Fibroblast of skin of left biceps (primary cell): Measurements from ENCODE around the gene WRAP53.

ENCODE experiments used
- DNase-seq, 2 experiments: peaks; one replicate each; pipeline ENCODE4 v3.0.0-alpha.2; 2013; ENCODE audit warnings: low read depth in 2 of 2

WRAP53 gene

GRCh38 chr17:7684851-7685532 lies 3.3 kb upstream of the WRAP53 start:
- DNase-seq: no peak

DNA sequence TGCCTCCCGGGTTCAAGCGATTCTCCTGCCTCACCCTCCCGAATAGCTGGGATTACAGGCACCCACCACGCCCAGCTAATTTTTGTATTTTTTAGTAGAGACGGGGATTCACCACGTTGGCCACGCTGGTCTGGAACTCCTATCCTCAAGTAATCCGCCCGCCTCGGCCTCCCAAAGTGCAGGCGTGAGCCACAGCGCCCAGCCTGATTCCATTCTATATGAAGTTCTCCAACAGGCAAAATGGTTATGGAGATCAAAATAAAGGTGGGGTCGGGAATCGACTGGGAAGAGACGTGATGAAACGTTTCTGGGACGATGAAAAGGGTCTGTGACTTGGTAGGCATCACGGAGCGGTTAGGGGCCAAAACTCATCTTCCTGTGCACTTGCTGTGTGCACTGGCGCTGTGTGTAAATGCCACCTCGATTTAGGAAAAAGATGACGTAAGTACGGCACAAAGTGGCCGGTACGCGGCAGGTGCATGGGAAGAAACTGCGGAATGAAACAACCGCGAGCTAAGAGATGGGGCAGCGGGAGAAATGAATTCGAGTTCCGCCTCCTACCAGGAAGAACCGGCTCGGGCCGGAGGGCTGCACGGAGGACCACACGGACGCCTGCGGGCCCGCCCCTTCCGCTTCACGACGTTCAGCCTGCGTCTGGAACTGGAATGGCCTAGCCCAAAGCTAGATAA lies 2.6 kb upstream of the WRAP53 start:
- DNase-seq: peak; percentile 83 to 84

GRCh38 chr17:7686222-7687071 lies 1.8 kb upstream of the WRAP53 start:
- peak; percentile 55 to 73 for DNase-seq

- peak; percentile 80 to 83 for DNase-seq
These were observed 987 bp upstream of the WRAP53 start, which contains the start of gene TP53 for GRCh38 chr17:7687072-7687907. Gene TP53 (minus strand): TSS chr17:7687490. CDS start chr17:7676594, 10,896 bp downstream.

DNA sequence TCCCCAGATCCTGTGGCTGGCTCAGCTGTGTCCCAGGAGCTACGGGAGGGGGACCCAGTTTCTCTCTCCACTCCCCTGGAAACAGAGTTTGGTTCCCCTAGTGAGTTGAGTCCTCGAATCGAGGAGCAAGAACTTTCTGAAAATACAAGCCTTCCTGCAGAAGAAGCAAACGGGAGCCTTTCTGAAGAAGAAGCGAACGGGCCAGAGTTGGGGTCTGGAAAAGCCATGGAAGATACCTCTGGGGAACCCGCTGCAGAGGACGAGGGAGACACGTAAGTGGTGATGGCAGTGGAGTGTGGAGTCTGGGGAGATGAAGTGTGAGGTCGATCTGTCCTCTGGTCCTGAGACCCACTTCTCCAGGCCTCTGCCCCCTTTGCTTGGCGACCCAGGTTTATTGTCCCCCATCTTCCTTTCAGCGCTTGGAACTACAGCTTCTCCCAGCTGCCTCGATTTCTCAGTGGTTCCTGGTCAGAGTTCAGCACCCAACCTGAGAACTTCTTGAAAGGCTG lies 585 bp downstream of the WRAP53 start:
- DNase-seq: no peak

GRCh38 chr17:7695586-7695985 lies 7.3 kb downstream of the WRAP53 start:
- DNase-seq: no peak

- no peak for DNase-seq
These were observed 9.7 kb downstream of the WRAP53 start for GRCh38 chr17:7697828-7698588.

- DNase-seq: no peak
These were observed 12.2 kb downstream of the WRAP53 start for GRCh38 chr17:7700510-7700909.

- no peak for DNase-seq
These were observed 13.4 kb downstream of the WRAP53 start for GRCh38 chr17:7701681-7702080.

- no peak for DNase-seq
These were observed 14.5 kb downstream of the WRAP53 start for GRCh38 chr17:7702776-7703175.

DNA sequence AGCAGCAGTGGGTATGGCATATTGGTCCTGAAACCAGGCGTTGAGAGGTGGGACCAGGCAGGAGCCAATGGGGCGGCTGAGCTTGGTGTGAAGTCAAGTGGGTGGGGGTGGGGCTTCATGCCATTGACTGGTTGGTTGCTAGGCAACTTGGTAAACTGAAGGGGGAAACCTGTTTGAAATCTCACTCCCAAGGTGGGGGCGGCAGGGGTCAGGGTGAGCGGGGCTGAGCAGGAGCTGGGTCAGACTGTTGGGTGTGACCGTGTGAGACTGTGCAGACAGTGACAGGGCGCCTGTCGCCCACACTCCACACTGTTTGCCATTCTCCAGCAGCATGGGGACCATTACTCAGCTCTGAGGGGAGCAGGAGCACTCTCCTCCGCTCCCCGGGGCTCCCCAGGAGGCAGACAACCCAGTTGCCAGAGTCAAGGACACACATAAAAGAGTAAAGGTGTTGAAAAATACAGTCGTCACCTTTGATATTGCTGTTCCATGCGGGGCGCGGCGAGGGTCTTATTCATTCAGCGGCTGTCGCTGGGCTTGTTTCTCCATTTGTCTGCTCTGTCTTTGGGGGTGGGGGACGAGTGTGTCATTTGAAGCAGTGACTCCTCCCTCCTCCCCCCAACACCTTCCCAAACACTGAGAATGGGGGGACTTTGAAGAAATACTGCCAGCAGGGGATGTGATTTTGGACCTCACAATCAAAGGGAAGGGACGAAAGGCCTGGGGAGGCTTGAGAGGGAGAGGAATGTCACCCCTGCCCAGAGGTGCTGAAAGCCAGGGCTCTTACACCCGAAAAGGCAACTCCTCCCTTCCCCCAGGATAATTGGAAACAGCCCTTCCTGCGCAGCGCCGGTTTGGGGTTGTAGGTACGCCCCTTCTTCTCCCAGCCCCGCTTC lies 15.6 kb downstream of the WRAP53 start:
- DNase-seq: no peak

DNA sequence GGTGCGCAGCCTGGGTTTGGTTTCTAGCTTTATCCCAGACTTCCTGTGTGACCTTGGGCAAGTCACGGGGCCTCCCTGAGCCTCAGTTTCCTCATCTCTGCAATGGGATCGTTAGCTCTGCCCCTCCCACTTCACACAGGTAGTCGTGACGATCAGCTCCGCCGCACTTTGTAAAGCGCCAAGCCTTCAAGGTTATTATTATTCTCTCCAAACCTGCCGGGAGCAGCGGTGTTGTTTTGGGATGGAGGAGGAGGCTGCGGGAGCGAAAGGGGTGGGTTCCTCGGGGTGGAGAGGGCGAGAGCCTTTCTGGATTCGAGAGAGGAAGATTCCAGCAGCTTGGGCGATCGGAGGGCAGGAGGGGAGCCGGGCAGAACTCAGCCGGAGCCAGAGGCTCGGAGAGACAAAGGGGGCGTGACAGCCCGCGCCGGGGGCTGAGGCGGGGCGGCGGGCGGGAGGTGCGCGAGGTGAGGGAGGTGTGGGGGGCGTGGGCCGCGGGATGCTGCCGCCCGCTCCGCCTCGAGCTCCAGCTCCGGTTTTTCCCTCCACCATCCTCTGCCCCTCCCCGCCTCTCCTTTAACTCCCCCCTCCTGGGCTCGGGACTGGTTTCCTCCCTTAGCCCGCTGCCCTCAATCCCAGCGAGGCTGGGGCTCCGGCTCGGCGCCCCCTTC lies 16.5 kb downstream of the WRAP53 start, which contains the start of gene EFNB3:
Gene EFNB3 (plus strand): TSS at position 602 of the 668 bp plus-strand sequence. CDS start 397 bp downstream, outside the sequence.
- DNase-seq: no peak

DNA sequence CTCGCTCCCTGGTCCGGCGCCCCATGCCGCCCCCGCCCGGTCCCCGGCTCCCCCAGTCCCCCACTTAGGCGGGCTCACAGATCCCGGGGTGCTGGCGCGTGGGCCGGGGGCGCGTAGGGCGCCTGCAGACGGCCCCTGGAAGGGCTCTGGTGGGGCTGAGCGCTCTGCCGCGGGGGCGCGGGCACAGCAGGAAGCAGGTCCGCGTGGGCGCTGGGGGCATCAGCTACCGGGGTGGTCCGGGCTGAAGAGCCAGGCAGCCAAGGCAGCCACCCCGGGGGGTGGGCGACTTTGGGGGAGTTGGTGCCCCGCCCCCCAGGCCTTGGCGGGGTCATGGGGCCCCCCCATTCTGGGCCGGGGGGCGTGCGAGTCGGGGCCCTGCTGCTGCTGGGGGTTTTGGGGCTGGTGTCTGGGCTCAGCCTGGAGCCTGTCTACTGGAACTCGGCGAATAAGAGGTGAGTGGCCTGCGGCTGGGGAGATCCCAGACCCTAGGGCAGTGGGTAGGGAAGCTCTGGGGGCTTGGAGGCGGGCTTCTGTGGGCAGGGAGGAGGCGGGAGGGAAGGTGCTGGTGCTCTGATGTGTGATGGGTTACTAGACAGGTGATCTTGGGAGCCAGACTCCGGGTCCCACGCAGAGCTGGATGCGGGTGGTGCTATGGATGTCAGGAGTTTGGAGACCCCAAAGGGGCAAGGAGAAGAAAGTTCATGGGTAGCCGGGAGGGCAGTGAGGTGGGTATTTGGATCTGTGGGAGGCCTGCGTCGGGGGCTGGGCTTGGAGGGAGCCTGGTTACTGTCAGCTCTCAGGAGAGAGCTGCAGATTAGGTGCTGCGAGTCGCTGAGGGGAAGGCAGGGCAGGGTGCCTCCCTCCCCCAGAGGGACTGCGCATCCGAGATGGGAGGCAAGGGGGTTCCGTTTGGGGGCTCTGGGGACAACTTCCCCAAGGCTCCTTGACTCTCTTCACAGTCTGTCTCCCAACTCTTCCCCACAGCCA lies 17.3 kb downstream of the WRAP53 start:
- DNase-seq: no peak

GRCh38 chr17:7706631-7707354 lies 18.5 kb downstream of the WRAP53 start:
- no peak for DNase-seq

DNA sequence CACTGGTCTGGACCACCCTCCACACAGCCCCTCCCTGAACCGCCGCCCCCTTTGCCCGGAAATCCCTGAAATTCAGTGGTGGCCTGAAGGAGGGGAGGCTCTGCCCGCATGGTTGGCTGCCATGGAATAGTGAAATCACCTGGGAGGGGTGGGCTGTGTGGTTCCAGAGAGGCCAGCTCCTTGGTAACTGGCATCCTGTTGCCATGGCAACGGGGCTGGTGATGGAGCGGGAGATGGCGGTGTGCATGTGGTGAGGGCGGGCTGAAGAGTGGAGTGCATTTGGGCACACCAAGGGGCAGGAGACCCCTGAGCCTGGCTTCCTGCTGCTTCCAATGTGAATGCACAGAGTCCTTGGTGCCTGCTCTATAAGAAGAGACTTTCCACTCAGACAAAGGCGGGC lies 19.2 kb downstream of the WRAP53 start:
- no peak for DNase-seq

- DNase-seq: no peak
These were observed 19.8 kb downstream of the WRAP53 start for GRCh38 chr17:7707858-7708750.
